GM21381 (cell line): ENCODE measurements around the gene PLA2G3.
"Not testable (repeated sequence)": the region's sequence is repeated elsewhere in the genome, so short reads cannot be mapped to it uniquely, and the experiment has no call there.

ENCODE experiments used
- ATAC-seq: cut with Tn5 transposase; IDR thresholded peaks from one replicate; pipeline ENCODE4 v1.9.1; 2021; ENCODE audit warnings: mild to moderate bottlenecking, moderate library complexity; ENCODE audit not compliant: unreplicated experiment

The PLA2G3 gene

DNA sequence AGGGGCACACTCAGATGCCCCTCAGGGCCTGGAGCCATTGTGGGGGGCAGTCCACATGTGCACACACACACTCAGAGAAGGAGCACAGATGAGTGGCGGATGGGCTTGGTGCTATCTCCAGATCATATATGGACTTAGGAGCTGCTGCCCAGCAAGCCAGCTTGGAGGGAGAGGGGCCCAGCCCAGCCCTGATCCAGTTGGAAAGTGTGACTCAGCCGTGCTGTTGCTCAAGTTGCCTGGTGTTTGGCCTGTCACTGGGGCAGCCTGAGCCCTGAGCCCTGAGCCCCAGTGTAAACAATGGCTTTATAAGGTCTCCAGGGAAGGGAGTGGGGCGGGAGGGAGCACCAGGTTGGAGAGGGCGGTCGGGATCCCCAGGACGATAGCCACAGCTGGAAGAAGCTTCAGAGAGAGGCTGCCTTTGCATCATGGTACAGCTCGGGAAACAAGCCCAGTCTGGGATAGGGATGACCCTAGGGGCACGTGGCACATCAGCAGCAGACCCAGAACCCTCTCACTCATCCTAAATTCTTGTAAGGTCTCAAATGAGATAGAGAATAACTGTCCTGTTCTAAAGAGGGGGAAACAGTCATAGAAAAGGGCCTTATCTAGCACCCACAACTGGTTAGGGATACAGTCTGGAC is 37.7 kb downstream of the PLA2G3 start:
- ATAC-seq, result no peak

GRCh38 chr22:31100762-31101525 is 39.4 kb downstream of the PLA2G3 start:
- ATAC-seq, result no peak

DNA sequence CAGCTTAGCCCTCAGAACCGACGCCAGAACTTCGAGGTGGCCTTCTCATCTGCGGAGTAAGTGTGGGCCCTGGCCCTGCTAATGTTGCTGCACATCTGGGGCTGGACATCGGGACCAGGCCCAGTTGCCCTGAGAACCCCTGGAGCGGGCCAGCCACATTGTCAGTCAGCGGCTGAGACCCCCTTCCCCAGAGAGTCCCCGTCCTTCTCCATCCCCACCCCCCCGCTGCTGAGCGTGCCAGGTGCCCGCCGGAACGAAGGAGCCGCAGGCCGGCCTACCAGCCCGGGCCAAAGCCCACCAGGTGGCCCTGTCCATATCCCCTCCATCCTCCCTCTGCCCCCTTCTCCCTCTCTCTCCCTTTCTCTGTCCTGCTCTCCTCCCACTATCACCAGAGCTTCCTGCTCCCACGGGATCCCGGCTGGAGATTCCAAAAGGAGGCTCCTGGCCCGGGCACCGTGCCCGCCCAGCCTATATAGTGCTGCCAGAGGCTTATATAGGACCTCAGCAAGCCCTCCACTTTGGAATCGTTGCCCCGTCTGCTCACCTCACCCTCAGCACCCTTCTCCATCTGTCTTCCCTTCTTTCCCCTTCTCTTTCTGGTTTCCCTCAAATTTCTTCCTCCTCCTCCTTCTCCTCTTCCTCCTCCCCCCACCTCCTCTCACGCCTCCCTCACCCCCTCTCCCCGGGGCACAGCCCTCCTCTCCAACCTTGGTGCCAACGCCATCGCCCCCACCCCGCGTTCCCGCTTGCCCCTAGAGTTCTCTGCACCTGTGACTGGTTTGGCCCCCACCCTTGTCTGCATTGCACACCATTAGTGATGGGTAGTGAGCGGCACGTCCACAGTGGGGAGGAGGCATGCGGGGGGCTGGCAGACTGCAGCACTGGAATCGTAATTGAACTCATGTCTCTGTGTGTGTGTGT is 40.2 kb downstream of the PLA2G3 start:
- no peak for ATAC-seq

DNA sequence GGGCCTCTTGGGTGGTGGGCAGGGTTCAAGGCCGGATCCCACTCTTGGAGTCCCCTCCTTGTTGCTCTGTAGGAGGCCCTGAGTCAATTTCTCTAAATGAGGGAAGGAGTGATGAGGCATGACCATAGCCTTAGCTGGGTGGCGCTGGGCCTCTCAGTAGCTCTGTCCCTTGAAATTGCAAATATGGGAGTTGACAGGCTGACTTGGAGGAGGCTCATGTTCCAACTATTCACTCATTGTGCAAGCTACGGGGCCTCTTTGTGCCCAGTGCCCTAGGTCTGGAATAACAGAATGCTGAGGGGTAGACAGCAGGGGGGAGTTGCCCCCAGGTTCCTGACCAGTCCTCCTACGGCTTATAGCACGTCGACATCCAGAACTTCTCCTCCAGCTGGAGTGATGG is 40.9 kb downstream of the PLA2G3 start:
- ATAC-seq, result no peak

DNA sequence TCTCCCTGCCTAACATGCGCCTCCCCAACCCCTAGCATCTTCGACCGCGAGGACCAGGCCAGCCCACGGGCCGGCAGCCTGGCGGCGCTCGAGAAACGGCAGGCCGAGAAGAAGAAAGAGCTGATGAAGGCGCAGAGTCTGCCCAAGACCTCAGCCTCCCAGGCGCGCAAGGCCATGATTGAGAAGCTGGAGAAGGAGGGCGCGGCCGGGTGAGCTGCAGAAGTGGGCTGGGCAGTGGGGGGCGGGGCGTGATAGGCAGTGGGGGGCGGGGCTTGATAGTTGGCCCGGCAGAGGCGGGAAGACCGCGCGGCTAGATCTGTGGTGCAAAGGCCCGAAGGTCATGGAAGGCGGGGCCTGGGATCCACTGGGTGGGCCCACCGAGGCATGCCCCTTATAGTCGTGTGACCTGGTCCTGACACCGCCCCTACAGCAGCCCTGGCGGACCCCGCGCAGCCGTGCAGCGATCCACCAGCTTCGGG is 41.6 kb downstream of the PLA2G3 start:
- ATAC-seq, result no peak

DNA sequence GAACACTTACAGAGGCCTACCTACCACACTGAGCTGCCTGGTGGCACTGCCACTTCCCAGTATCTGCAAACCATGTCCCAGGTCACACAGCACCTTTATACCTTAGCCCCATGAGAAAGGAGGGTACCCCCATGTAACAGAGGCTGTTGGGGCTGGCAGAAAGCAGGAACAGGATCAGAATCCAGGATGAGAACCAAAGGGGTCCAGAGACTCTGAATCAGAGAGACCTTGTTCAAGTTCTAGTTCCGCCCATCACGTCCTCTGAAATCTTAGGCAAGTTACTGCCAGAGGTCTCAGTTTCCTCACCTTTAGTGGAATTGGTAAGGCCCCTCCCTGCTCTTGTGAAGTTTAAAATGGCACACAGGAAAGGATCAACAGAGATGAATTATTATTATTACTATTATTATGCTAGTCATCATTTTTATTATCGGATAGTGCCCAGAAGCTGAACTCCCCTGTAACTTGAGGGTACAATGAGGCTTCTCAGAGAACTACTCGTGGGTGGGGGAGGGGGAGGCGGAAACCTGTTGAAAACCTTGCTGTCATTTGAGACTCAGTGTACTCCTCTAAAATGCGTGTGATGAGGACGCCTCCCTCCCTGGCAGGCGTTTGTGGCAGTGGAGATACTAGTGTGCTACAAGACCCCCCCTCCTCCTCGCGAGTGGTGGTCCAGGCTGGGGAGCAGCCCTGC is 42.2 kb downstream of the PLA2G3 start:
- no peak for ATAC-seq

GRCh38 chr22:31097539-31097938 is 42.8 kb downstream of the PLA2G3 start:
- ATAC-seq, result not testable (repeated sequence)

DNA sequence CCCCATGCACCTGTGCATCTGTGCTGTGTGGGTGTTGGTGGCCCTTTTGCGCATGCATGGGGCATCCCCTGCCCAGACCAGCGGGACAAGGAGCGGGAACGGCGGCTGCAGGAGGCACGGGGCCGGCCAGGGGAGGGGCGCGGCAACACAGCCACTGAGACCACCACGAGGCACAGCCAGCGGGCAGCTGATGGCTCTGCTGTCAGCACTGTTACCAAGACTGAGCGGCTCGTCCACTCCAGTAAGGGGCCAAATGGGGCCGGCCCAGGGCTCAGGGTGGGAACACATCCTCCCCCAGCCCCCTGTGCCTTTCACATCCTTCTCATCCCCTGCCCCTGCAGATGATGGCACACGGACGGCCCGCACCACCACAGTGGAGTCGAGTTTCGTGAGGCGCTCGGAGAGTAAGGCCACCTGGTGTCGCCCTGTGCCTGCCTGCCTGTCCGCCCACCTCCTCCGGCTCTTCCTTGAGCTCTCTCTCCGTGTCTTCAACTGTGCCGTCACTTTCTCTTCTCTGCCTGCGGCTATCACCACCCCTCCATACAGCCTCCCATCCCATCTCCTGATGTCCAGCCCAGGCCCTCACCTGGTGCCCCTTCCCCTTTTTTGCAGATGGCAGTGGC is 43.5 kb downstream of the PLA2G3 start:
- no peak for ATAC-seq

DNA sequence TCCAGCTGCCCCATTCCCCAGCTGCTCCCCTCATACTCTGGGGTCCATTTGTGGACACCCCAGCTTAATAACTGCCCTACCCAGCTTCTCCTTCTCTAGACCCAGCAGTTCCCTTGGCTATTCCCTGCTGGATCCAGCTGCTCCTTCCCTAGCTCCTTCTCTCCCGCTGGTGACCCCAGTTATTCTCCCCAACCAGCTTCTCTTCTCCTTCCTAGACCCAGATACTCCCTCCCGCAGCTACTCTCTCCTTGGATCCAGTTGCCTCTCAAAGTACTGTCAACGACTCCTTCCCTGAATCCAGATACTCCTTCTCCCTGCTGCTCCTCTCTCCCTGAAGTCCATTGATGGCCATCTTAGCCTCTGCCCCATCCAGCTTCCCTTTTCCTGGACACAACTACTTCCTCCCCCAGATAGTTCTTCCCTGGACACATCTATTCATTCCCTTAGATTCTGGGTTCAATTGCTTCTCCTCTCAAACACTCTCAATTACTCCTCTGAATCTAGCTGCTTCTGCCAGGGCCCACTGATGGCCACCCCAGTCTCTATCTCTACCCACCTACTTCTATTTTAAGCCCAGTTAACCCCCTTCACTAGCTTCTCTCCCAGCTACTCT is 44.6 kb downstream of the PLA2G3 start:
- ATAC-seq, result no peak

DNA sequence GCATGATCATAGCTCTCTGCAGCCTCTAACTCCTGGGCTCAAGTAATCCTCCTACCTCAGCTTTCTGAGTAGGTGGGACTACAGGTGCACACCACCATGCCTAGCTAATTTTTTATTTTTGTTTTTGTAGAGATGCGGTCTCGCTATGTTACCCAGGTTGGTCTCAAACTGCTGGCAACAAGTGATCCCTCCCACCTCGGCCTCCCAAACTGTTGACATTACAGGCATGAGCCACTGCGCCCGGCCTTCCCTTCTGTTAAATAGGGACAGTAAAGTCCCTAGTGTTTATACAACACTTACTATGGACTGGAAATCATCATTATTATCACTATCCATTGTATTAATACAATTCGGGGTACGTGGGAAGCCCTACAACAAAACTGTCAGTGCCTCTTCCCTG is 45.6 kb downstream of the PLA2G3 start:
- no peak for ATAC-seq

- ATAC-seq, result no peak
Observed at GRCh38 chr22:31094021-31094551, 46.2 kb downstream of the PLA2G3 start.

DNA sequence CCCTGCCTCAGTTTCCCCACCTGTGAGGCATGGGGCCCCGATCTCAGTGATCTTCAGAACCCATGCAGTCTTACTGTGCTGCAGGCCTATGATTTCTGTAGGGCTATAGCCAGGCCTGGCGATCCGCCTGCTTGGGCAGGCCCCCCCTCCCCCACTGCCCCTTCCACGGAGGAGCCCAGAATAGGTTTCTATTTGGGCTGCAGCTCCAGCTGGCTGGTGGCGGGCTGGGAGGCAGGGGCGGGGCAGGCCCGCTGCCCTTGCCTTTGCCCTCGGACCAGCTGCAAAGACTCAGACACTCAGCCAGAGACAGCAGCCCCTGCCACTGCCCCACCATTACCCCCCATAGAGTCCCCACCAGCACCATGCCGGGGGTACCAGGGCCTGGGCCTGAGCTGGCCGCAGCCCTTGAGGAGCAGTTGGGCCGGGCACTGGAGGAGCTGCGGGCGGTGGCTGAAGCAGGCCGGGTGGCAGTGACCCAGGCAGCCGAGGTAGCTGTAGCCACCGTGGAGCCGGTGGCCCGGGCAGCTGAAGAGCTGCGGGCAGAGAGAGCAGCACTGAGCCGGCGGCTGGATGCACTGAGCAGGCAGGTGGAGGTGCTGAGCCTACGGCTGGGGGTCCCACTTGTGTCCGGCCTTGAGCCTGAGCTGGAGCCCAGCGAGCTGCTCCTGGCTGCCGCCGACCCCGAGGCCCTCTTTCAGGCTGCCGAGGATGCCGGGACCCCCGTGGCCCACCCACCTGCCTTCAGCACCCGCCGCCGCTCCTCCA is 47.0 kb downstream of the PLA2G3 start:
- no peak for ATAC-seq

- no peak for ATAC-seq
Observed at GRCh38 chr22:31092161-31092560, 48.1 kb downstream of the PLA2G3 start.

DNA sequence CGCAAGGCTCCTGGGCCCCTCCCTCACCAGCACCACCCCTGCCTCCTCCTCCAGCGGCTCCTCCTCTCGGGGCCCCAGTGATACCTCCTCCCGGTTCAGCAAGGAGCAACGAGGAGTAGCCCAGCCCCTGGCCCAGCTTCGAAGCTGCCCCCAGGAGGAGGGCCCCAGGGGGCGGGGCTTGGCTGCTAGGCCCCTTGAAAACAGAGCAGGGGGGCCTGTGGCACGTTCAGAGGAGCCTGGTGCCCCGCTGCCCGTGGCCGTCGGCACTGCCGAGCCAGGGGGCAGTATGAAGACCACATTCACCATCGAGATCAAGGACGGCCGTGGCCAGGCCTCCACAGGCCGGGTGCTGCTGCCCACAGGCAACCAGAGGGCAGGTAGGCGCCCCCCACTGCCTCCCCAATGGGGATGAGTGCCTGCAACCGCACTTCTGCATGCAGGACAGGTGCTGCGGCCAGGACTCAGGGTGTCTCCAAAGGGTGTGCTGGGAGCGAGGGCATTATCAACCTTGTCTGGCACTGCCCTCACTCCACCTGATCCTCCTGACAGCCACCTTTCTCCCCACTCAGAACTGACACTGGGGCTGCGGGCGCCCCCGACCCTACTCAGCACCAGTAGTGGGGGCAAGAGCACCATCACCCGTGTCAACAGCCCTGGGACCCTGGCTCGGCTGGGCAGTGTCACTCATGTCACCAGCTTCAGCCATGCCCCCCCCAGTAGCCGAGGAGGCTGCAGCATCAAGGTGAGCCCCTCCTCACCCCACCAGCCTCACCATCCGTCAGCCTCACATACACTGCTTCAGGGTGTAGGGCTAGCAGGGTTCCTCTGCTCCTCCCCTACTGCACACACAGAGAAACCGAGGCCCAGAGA is 49.0 kb downstream of the PLA2G3 start:
- ATAC-seq, result no peak

- ATAC-seq, result no peak
Observed at GRCh38 chr22:31090217-31091085, 49.9 kb downstream of the PLA2G3 start.

GRCh38 chr22:31089160-31090100 is 50.9 kb downstream of the PLA2G3 start:
- no peak for ATAC-seq
